H1 (cell line): ENCODE data around the gene SLC35F5. TPM values are rescaled to one million over a fixed set of nuclear protein-coding genes. Genes with fewer than 3 reads are reported as not detected.

Source experiments
- CTCF ChIA-PET: fragments of 300-600 bp; sonication (Branson Sonifier 250); formaldehyde crosslinking; loops from one replicate; lab custom pipeline; 2021; ENCODE audit not compliant: partially characterized antibody; lab: Charles Lee
- POLR2A ChIA-PET: fragments of 300-600 bp; sonication (Branson Sonifier 250); formaldehyde crosslinking; loops from one replicate; lab custom pipeline; 2021; ENCODE audit warnings: inconsistent platforms; ENCODE audit not compliant: partially characterized antibody; lab: Charles Lee
- DNase-seq, 2 experiments: peaks; one replicate each; pipeline versions ENCODE4 v3.0.0 to v3.0.0-alpha.2; 2010 to 2022; ENCODE audit warnings: low spot score in 2 of 2, low read depth in 1 of 2, mixed read lengths in 1 of 2
- FAIRE-seq: peaks from 2 replicates; lab custom pipeline; 2011; peaks lifted over from hg19 to GRCh38; lab: Jason Lieb, UNC
- H2AFZ ChIP-seq: 2 replicates; pipeline ENCODE4 v1.8.1; 2012; ENCODE audit warnings: low read length, inconsistent platforms
- H2AK5ac ChIP-seq: 2 replicates; pipeline ENCODE4 v1.6.1; 2013; ENCODE audit warnings: low read depth, low read length
- H2BK120ac ChIP-seq: replicated peaks from 2 replicates; pipeline ENCODE3; 2013; ENCODE audit warnings: low read depth, low read length, inconsistent platforms
- H2BK12ac ChIP-seq: 2 replicates; pipeline ENCODE4 v1.6.1; 2013; ENCODE audit warnings: low read depth, low read length
- H2BK15ac ChIP-seq: 2 replicates; pipeline ENCODE4 v1.6.1; 2013; ENCODE audit warnings: low read length
- H2BK20ac ChIP-seq: 2 replicates; pipeline ENCODE4 v1.6.1; 2013; ENCODE audit warnings: low read length
- H2BK5ac ChIP-seq: 2 replicates; pipeline ENCODE4 v1.6.1; 2013; ENCODE audit warnings: low read depth, low read length
- H3K14ac ChIP-seq: 2 replicates; pipeline ENCODE4 v1.6.1; 2013; ENCODE audit warnings: inconsistent platforms; ENCODE audit not compliant: insufficient read length
- H3K18ac ChIP-seq: 2 replicates; pipeline ENCODE4 v1.6.1; 2013; ENCODE audit warnings: low read length; ENCODE audit errors: extremely low read depth
- H3K23ac ChIP-seq: 2 replicates; pipeline ENCODE4 v1.6.1; 2013; ENCODE audit warnings: inconsistent platforms; ENCODE audit not compliant: insufficient read length
- H3K23me2 ChIP-seq: 2 replicates; pipeline ENCODE4 v1.6.1; 2013; ENCODE audit warnings: low read depth, low read length
- H3K27ac ChIP-seq: 2 replicates; pipeline ENCODE4 v1.6.1; 2011; ENCODE audit warnings: low read depth, low read length, inconsistent platforms
- H3K27me3 ChIP-seq, 4 experiments: replicated peaks in 1 of 4; 1 replicate in 1 of 4; 2 replicates in 3 of 4; pipeline versions ENCODE4 v1.6.1 to v1.8.1; 2011 to 2013; ENCODE audit warnings: low read length in 3 of 4, mild to moderate bottlenecking in 3 of 4, inconsistent platforms in 2 of 4, mixed read lengths in 2 of 4, moderate library complexity in 1 of 4; ENCODE audit not compliant: control insufficient read depth in 3 of 4, insufficient read depth in 3 of 4; ENCODE audit errors: extremely low read depth in 1 of 4
- H3K36me3 ChIP-seq, 4 experiments: 2 replicates each; pipeline versions ENCODE4 v1.6.1 to v1.8.1; 2011 to 2013; ENCODE audit warnings: mild to moderate bottlenecking in 4 of 4, low read length in 3 of 4, moderate library complexity in 2 of 4, control low read depth in 1 of 4, inconsistent platforms in 1 of 4; ENCODE audit not compliant: insufficient read depth in 4 of 4, control insufficient read depth in 2 of 4
- H3K4ac ChIP-seq: replicated peaks from 2 replicates; pipeline ENCODE3; 2013; ENCODE audit warnings: low read length, low read depth, mixed read lengths, inconsistent platforms; ENCODE audit not compliant: insufficient read length
- H3K4me1 ChIP-seq, 4 experiments: replicated peaks in 1 of 4; 1 replicate in 1 of 4; 2 replicates in 3 of 4; pipeline versions ENCODE4 v1.6.1 to v1.8.1; 2011 to 2013; ENCODE audit warnings: low read length in 3 of 4, inconsistent platforms in 2 of 4, mixed read lengths in 1 of 4; ENCODE audit not compliant: insufficient read depth in 4 of 4, control insufficient read depth in 3 of 4
- H3K4me2 ChIP-seq, 2 experiments: 2 replicates each; pipeline versions ENCODE4 v1.6.1 to v1.8.1; 2011 to 2013; ENCODE audit warnings: low read depth in 2 of 2, low read length in 2 of 2, control low read depth in 1 of 2, inconsistent platforms in 1 of 2, mild to moderate bottlenecking in 1 of 2; ENCODE audit not compliant: insufficient read depth in 1 of 2
- H3K4me3 ChIP-seq, 4 experiments: fragments of 200-600, 300-600 bp in 1 of 4; sonication (generic), shearing (Covaris generic), sonication (Bioruptor Twin) in 1 of 4; 2 replicates each; pipeline versions ENCODE4 v1.5.1 to v1.8.1; 2011 to 2016; ENCODE audit warnings: low read length in 4 of 4, low read depth in 3 of 4, control low read depth in 2 of 4, inconsistent platforms in 2 of 4, mild to moderate bottlenecking in 2 of 4, mixed read lengths in 1 of 4, moderate library complexity in 1 of 4; ENCODE audit not compliant: insufficient read depth in 2 of 4; ENCODE audit errors: extremely low read depth in 1 of 4
- H3K56ac ChIP-seq: replicated peaks from 2 replicates; pipeline ENCODE3; 2013; ENCODE audit warnings: low read depth, mild to moderate bottlenecking, mixed read lengths, low read length, inconsistent platforms; ENCODE audit not compliant: insufficient read length
- H3K79me1 ChIP-seq: 2 replicates; pipeline ENCODE4 v1.6.1; 2013; ENCODE audit warnings: low read depth, low read length, control low read depth
- H3K79me2 ChIP-seq, 2 experiments: 2 replicates each; pipeline versions ENCODE4 v1.6.1 to v1.8.1; 2012 to 2013; ENCODE audit warnings: low read length in 2 of 2, mild to moderate bottlenecking in 2 of 2, inconsistent platforms in 1 of 2; ENCODE audit not compliant: insufficient read depth in 2 of 2, control insufficient read depth in 1 of 2
- H3K9ac ChIP-seq, 4 experiments: replicated peaks in 1 of 4; 1 replicate in 1 of 4; 2 replicates in 3 of 4; pipeline versions ENCODE4 v1.6.1 to v1.8.1; 2011 to 2013; ENCODE audit warnings: low read depth in 3 of 4, low read length in 3 of 4, control low read depth in 2 of 4, mild to moderate bottlenecking in 2 of 4, moderate library complexity in 2 of 4, inconsistent platforms in 1 of 4; ENCODE audit errors: extremely low read depth in 1 of 4
- H3K9me3 ChIP-seq, 2 experiments: 2 replicates each; pipeline versions ENCODE4 v1.6.1 to v1.8.1; 2012 to 2013; ENCODE audit warnings: mild to moderate bottlenecking in 2 of 2, moderate library complexity in 2 of 2, control low read depth in 1 of 2, inconsistent platforms in 1 of 2, low read depth in 1 of 2, low read length in 1 of 2, mixed read lengths in 1 of 2; ENCODE audit not compliant: insufficient read depth in 2 of 2
- H4K20me1 ChIP-seq, 2 experiments: replicated peaks in 1 of 2; 2 replicates each; pipeline versions ENCODE3 to v1.8.1; 2011 to 2013; ENCODE audit warnings: inconsistent platforms in 2 of 2, low read length in 2 of 2, mild to moderate bottlenecking in 1 of 2; ENCODE audit not compliant: insufficient read depth in 2 of 2, control insufficient read depth in 1 of 2
- H4K5ac ChIP-seq: 2 replicates; pipeline ENCODE4 v1.6.1; 2013; ENCODE audit warnings: low read length, low read depth, mixed read lengths, inconsistent platforms; ENCODE audit not compliant: insufficient read length
- H4K8ac ChIP-seq: 2 replicates; pipeline ENCODE4 v1.8.0; 2013; ENCODE audit warnings: mild to moderate bottlenecking, moderate library complexity, low read length, inconsistent platforms; ENCODE audit not compliant: insufficient read depth; ENCODE audit errors: extremely low read depth
- H4K91ac ChIP-seq: replicated peaks from 2 replicates; pipeline ENCODE3; 2013; ENCODE audit warnings: low read length, mixed read lengths, inconsistent platforms; ENCODE audit not compliant: insufficient read length
- ASH2L ChIP-seq: fragments of 200-600, 300-600 bp; sonication (generic); IDR thresholded peaks from one replicate; pipeline ENCODE4 v1.7.1; 2017; ENCODE audit warnings: low read length
- CHD1 ChIP-seq: IDR thresholded peaks from 2 replicates; pipeline ENCODE4 v1.6.1; 2012; ENCODE audit warnings: low read depth, low read length, improper control_type of control experiment
- EZH2 ChIP-seq: fragments of 200-600 bp; sonication (generic); IDR thresholded peaks from 2 replicates; pipeline ENCODE4 v1.7.1; 2012; ENCODE audit warnings: low read depth, mild to moderate bottlenecking, moderate library complexity, low read length, inconsistent platforms; ENCODE audit not compliant: severe bottlenecking
- FOSL1 ChIP-seq: IDR thresholded peaks from 2 replicates; pipeline ENCODE4 v1.6.1; 2011; ENCODE audit warnings: mild to moderate bottlenecking, low read depth, low read length, moderate library complexity; ENCODE audit not compliant: insufficient read depth
- HDAC2 ChIP-seq, 2 experiments: fragments of 300-600 bp in 1 of 2; sonication (generic) in 1 of 2; IDR thresholded peaks; 2 replicates each; pipeline ENCODE4 v1.6.1; 2011 to 2012; ENCODE audit warnings: low read depth in 2 of 2, low read length in 2 of 2, mild to moderate bottlenecking in 2 of 2, moderate library complexity in 2 of 2, borderline replicate concordance in 1 of 2, inconsistent platforms in 1 of 2
- JUND ChIP-seq: IDR thresholded peaks from 2 replicates; pipeline ENCODE4 v1.6.1; 2011; ENCODE audit warnings: mild to moderate bottlenecking, improper control_type of control experiment, low read length
- KDM1A ChIP-seq: fragments of 200-600, 300-600 bp; sonication (generic); IDR thresholded peaks from 2 replicates; pipeline ENCODE4 v1.7.1; 2016; ENCODE audit warnings: mild to moderate bottlenecking, low read length, borderline replicate concordance
- POLR2A ChIP-seq, 2 experiments: IDR thresholded peaks; 1 replicate in 1 of 2; 2 replicates in 1 of 2; pipeline ENCODE4 v1.6.1; 2011; ENCODE audit warnings: low read depth in 2 of 2, low read length in 2 of 2, mild to moderate bottlenecking in 2 of 2; ENCODE audit errors: control extremely low read depth in 1 of 2
- RFX5 ChIP-seq: IDR thresholded peaks from 2 replicates; pipeline ENCODE4 v1.6.1; 2011; ENCODE audit warnings: low read depth, low read length, improper control_type of control experiment, borderline replicate concordance
- SIRT6 ChIP-seq: IDR thresholded peaks from one replicate; pipeline ENCODE4 v1.7.1; 2012; ENCODE audit warnings: low read length, inconsistent platforms
- SRF ChIP-seq: IDR thresholded peaks from 2 replicates; pipeline ENCODE4 v1.6.1; 2011; ENCODE audit warnings: mild to moderate bottlenecking, low read depth, low read length, moderate library complexity
- ZNF274 ChIP-seq: IDR thresholded peaks from 2 replicates; pipeline ENCODE4 v1.7.0; 2012; ENCODE audit warnings: low read length, borderline replicate concordance; ENCODE audit errors: extremely low read depth
- WGBS, 2 experiments: shearing (Covaris generic) in 1 of 2; methylation state at CpG; one replicate each; pipeline versions ENCODE4 v1.1.6 to v1.1.7; 2013 to 2015; ENCODE audit warnings: low lambda C conversion rate in 2 of 2, mixed read lengths in 2 of 2, inconsistent platforms in 1 of 2, low coverage in 1 of 2, missing lambda C conversion rate in 1 of 2; ENCODE audit not compliant: insufficient replicate concordance in 2 of 2, insufficient coverage in 1 of 2, insufficient read length in 1 of 2; ENCODE audit errors: extremely low coverage in 1 of 2, missing lambda C conversion rate in 1 of 2; 5-methylcytosine and 5-hydroxymethylcytosine counted together
- polyA plus RNA-seq, 7 experiments: library from polyadenylated mRNA; depleted of rRNA in 3 of 7; stranded (reverse) in 5 of 7; unstranded in 2 of 7; fragments of >200 nt in 5 of 7; fragments of 200-250 nt in 2 of 7; gene quantifications; 1 replicate in 5 of 7; 2 replicates in 1 of 7; 4 replicates in 1 of 7; pipeline versions ENCODE4 v1.2.1 to v1.2.3, GENCODE V29; 2011 to 2013; ENCODE audit warnings: missing spikeins in 2 of 7, mixed read lengths in 2 of 7
- total RNA-seq: library from RNA; stranded (reverse); fragmentation: NEBNext Ultra II Directional; extraction: Animal tissue kit (Norgen Biotek cat#: 25700); gene quantifications from 2 replicates; pipeline ENCODE4 v1.2.1, GENCODE V29; 2021
- TF ChIP-seq, protein P1 (sequence below): IDR thresholded peaks from 2 replicates; pipeline ENCODE4 v1.6.1; 2011; ENCODE audit warnings: low read length, improper control_type of control experiment

Gene SLC35F5
- total and polyA plus RNA-seq, 2 of the 8 experiments (the other 6 are each of a cell fraction or from before 2014, with no cell fraction given): 11.8 to 22.2 TPM

GRCh38 chr2:113769555-113769954 lies 13.1 kb upstream of the SLC35F5 start:
- H4K8ac ChIP-seq: no peak overlapping the region
- TF ChIP-seq ZNF274: no peak
- TF ChIP-seq HDAC2 (IDR thresholded peaks at IDR 0.05; ENCODE audit: borderline replicate concordance in 1 of 2, low read depth in 2 of 2, low read length in 2 of 2): no peak
- no peak for TF ChIP-seq JUND
- no peak for TF ChIP-seq ASH2L
- no peak for TF ChIP-seq FOSL1
- no peak for TF ChIP-seq KDM1A
- TF ChIP-seq, protein P1, sequence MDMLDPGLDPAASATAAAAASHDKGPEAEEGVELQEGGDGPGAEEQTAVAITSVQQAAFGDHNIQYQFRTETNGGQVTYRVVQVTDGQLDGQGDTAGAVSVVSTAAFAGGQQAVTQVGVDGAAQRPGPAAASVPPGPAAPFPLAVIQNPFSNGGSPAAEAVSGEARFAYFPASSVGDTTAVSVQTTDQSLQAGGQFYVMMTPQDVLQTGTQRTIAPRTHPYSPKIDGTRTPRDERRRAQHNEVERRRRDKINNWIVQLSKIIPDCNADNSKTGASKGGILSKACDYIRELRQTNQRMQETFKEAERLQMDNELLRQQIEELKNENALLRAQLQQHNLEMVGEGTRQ: no peak
- no peak for TF ChIP-seq SIRT6
- TF ChIP-seq CHD1: no peak
- no peak for TF ChIP-seq POLR2A (IDR thresholded peaks at IDR 0.05; ENCODE audit: control extremely low read depth in 1 of 2, low read depth in 2 of 2, low read length in 2 of 2)
- TF ChIP-seq EZH2: no peak
- no peak for TF ChIP-seq SRF
- no peak for TF ChIP-seq RFX5
- DNase-seq: no peak

More at GRCh38 chr2:113769555-113769954, 13.1 kb upstream of the SLC35F5 start:
- Histone ChIP-seq H2BK20ac (no peak overlapping the region), H2BK5ac (no peak overlapping the region), H3K9ac (no peak overlapping the region), H3K18ac (no peak overlapping the region), H3K4me3 (no peak overlapping the region), H3K56ac (no peak overlapping the region), H2AK5ac (no peak overlapping the region), H2BK12ac (no peak overlapping the region), H2BK15ac (no peak overlapping the region), H4K91ac (no peak overlapping the region), H3K27me3 (no peaks in the 10 kb centered on the region), H3K4me1 (no peaks in the 10 kb centered on the region), H3K23me2 (no peaks in the 10 kb centered on the region), H3K14ac (no peak overlapping the region), H3K23ac (no peak overlapping the region), H3K36me3 (no peaks in the 10 kb centered on the region), H2AFZ (no peak overlapping the region), H3K79me2 (no peaks in the 10 kb centered on the region), H3K27ac (no peak overlapping the region), H3K4ac (no peak overlapping the region), H3K4me2 (no peak overlapping the region), H4K5ac (no peak overlapping the region), H3K79me1 (no peaks in the 10 kb centered on the region), H4K20me1 (no peaks in the 10 kb centered on the region), H2BK120ac (no peak overlapping the region), H3K9me3 (peaks cover 8 to 9% of the 10 kb centered on the region in 2 experiments; a peak in 3 of 4 replicates)
- ChIA-PET POLR2A (interaction anchor here (1.3 kb wide), 1 partner anchor 13 kb away, joined by 5 read pairs; the partner anchor contains the start of gene SLC35F5), CTCF (interaction anchor here (0.7 to 1.1 kb wide), 2 partner anchors 197 to 1122 kb away, joined by 3 to 4 read pairs; no protein-coding TSS in a partner anchor)
- no peak for FAIRE-seq
- WGBS, 2 experiments: 97% methylated on average over 3 of the region's 3 CpGs; no CpG with 5 or more reads in 1 of the 2 experiments
